CD14-positive monocyte (primary cell): ENCODE results near the gene BSN. TPM values are rescaled to one million over a fixed set of nuclear protein-coding genes. Genes with fewer than 3 reads are reported as not detected.
"Not testable (repeated sequence)": the region's sequence is repeated elsewhere in the genome, so short reads cannot be mapped to it uniquely, and the experiment has no call there.

Experiments used
- DNase-seq, 3 donors: peaks; one replicate each; pipeline ENCODE4 v3.0.0-alpha.2; 2011 to 2022
- H2AFZ ChIP-seq: 2 replicates; pipeline ENCODE4 v1.6.0; 2012; ENCODE audit warnings: mild to moderate bottlenecking, low read depth, low read length, inconsistent platforms; ENCODE audit not compliant: insufficient read depth, poor library complexity, severe bottlenecking
- H3K27ac ChIP-seq, 2 donors: 1 replicate in 1 of 2; 2 replicates in 1 of 2; pipeline ENCODE4 v1.5.1; 2012 to 2013; ENCODE audit warnings: low read length in 2 of 2, control low read depth in 1 of 2, inconsistent platforms in 1 of 2, low read depth in 1 of 2, mild to moderate bottlenecking in 1 of 2
- H3K27me3 ChIP-seq, 2 donors: one replicate each; pipeline versions ENCODE4 v1.6.0 to v1.6.1; 2011 to 2013; ENCODE audit warnings: low read length in 2 of 2; ENCODE audit not compliant: control insufficient read depth in 2 of 2, insufficient read depth in 2 of 2
- H3K36me3 ChIP-seq, 2 donors: replicated peaks in 1 of 2; 1 replicate in 1 of 2; 2 replicates in 1 of 2; pipeline versions ENCODE4 v1.5.1 to v1.6.1; 2012 to 2013; ENCODE audit warnings: low read length in 2 of 2, control low read depth in 1 of 2, inconsistent platforms in 1 of 2, mild to moderate bottlenecking in 1 of 2; ENCODE audit not compliant: insufficient read depth in 2 of 2, control insufficient read depth in 1 of 2
- H3K4me1 ChIP-seq, 2 donors: 1 replicate in 1 of 2; 2 replicates in 1 of 2; pipeline versions ENCODE4 v1.5.1 to v1.6.1; 2012 to 2013; ENCODE audit warnings: low read length in 2 of 2, control low read depth in 1 of 2, inconsistent platforms in 1 of 2, mild to moderate bottlenecking in 1 of 2, moderate library complexity in 1 of 2; ENCODE audit not compliant: insufficient read depth in 2 of 2, control insufficient read depth in 1 of 2
- H3K4me2 ChIP-seq: replicated peaks from 2 replicates; pipeline ENCODE3; 2012; ENCODE audit warnings: low read length, moderate library complexity, mild to moderate bottlenecking; ENCODE audit not compliant: poor library complexity, severe bottlenecking; ENCODE audit errors: extremely low read depth
- H3K4me3 ChIP-seq, 3 experiments: fragments of 200-600 bp in 1 of 3; sonication (generic) in 1 of 3; replicated peaks in 1 of 3; 1 replicate in 2 of 3; 2 replicates in 1 of 3; pipeline ENCODE4 v1.5.1; 2011 to 2013; ENCODE audit warnings: low read length in 3 of 3, mild to moderate bottlenecking in 3 of 3, control low read depth in 2 of 3, low read depth in 2 of 3, inconsistent platforms in 1 of 3, moderate library complexity in 1 of 3
- H3K79me2 ChIP-seq: 2 replicates; pipeline ENCODE4 v1.6.0; 2012; ENCODE audit warnings: mild to moderate bottlenecking, control low read depth, inconsistent platforms, low read length, moderate library complexity; ENCODE audit not compliant: insufficient read depth
- H3K9ac ChIP-seq: 2 replicates; pipeline ENCODE4 v1.6.0; 2017; ENCODE audit warnings: low read length, mild to moderate bottlenecking; ENCODE audit not compliant: insufficient read depth, poor library complexity, severe bottlenecking
- H3K9me3 ChIP-seq, 2 donors: replicated peaks in 1 of 2; 1 replicate in 1 of 2; 2 replicates in 1 of 2; pipeline versions ENCODE4 v1.5.1 to v1.6.1; 2012 to 2013; ENCODE audit warnings: low read length in 2 of 2, control low read depth in 1 of 2; ENCODE audit not compliant: control insufficient read depth in 1 of 2, insufficient read depth in 1 of 2
- H4K20me1 ChIP-seq: 2 replicates; pipeline ENCODE4 v1.6.0; 2012; ENCODE audit warnings: mild to moderate bottlenecking, low read length, control low read depth, moderate library complexity; ENCODE audit not compliant: insufficient read depth
- H3K27ac Mint-ChIP-seq, 7 donors: one replicate each; pipeline ENCODE4 v1.8.0; 2020; ENCODE audit warnings: mild to moderate bottlenecking in 7 of 7, mixed read lengths in 7 of 7, moderate library complexity in 6 of 7, inconsistent platforms in 2 of 7
- H3K27me3 Mint-ChIP-seq, 3 donors: one replicate each; pipeline ENCODE4 v1.8.0; 2021 to 2022; ENCODE audit warnings: low read depth in 3 of 3, mild to moderate bottlenecking in 3 of 3, mixed read lengths in 3 of 3, moderate library complexity in 3 of 3, inconsistent platforms in 1 of 3
- H3K36me3 Mint-ChIP-seq, 2 donors: one replicate each; pipeline ENCODE4 v1.8.0; 2020; ENCODE audit warnings: mixed read lengths in 2 of 2, inconsistent platforms in 1 of 2, mild to moderate bottlenecking in 1 of 2
- H3K4me1 Mint-ChIP-seq: one replicate; pipeline ENCODE4 v1.8.0; 2020; ENCODE audit warnings: mild to moderate bottlenecking, mixed read lengths
- H3K4me3 Mint-ChIP-seq, 2 donors: one replicate each; pipeline ENCODE4 v1.8.0; 2020; ENCODE audit warnings: mild to moderate bottlenecking in 2 of 2, mixed read lengths in 2 of 2, moderate library complexity in 1 of 2
- H3K9me3 Mint-ChIP-seq, 7 donors: one replicate each; pipeline ENCODE4 v1.8.0; 2020 to 2022; ENCODE audit warnings: mixed read lengths in 7 of 7, mild to moderate bottlenecking in 6 of 7, moderate library complexity in 6 of 7, inconsistent platforms in 2 of 7
- WGBS: methylation state at CpG from one replicate; pipeline ENCODE4 v1.1.5; 2013; ENCODE audit warnings: missing lambda C conversion rate; ENCODE audit not compliant: insufficient coverage; 5-methylcytosine and 5-hydroxymethylcytosine counted together
- intact Hi-C, 2 donors: fragments of 100-400 bp; cut with micrococcal nuclease; formaldehyde crosslinking; loops; one replicate each; pipeline versions ENCODE4 v1.15.0 to v1.15.1; 2023
- polyA plus RNA-seq, 3 donors: library from polyadenylated mRNA; depleted of rRNA in 1 of 3; unstranded in 2 of 3; stranded (reverse) in 1 of 3; fragments of 300-500 nt in 2 of 3; fragments of >200 nt in 1 of 3; fragmentation: Illumina TruSeq in 2 of 3; gene quantifications; 1 replicate in 2 of 3; 2 replicates in 1 of 3; pipeline ENCODE4 v1.2.3, GENCODE V29; 2012 to 2021
- TF ChIP-seq, protein P1 (sequence below): fragments of 200-600 bp; IDR thresholded peaks from one replicate; pipeline ENCODE4 v1.8.0; 2022; ENCODE audit warnings: antibody characterized with exemption, mild to moderate bottlenecking

BSN gene
- polyA plus RNA-seq, 3 donors, result not detected

DNA sequence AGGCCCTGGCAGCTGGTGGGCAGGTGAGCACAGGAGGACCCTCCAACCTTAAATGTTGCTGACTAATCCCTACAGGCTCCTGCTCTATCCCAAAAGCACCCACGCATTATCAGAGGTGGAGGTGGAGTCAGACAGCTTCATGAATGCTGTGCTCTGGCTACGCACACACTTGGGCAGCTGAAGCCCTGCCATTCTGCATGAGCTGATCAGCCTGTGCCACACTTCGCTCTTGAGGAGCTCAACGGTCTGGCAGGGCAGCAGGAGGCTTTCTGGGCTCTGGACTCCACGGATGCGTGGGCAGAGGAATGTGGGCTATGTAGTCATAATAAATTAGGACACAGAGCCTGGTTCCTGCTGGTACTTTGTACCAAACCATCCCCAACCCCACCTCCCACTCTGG is 128.9 kb downstream of the BSN start:
- H3K36me3 Mint-ChIP-seq, result peaks cover 66 to 72% of the 10 kb centered on the region in 2 donors
- intact Hi-C loops, result no loop called here
- Histone ChIP-seq H3K36me3 (peaks cover 57 to 66% of the 10 kb centered on the region in 2 donors), H4K20me1 (no peaks in the 10 kb centered on the region), H3K9ac (no peak overlapping the region), H3K27ac (no peak overlapping the region), H3K27me3 (peaks cover 0 to 27% of the 10 kb centered on the region in 2 donors), H3K4me2 (no peak overlapping the region), H3K4me1 (peaks cover 0 to 5% of the 10 kb centered on the region in 2 donors), H3K9me3 (no peaks in the 10 kb centered on the region), H3K79me2 (no peaks in the 10 kb centered on the region), H2AFZ (no peak overlapping the region), H3K4me3 (no peak overlapping the region)
- no peak for DNase-seq
- H3K27me3 Mint-ChIP-seq, result peaks cover 23 to 32% (median 32%) of the 10 kb centered on the region in 3 donors
- peaks cover 13% of the 10 kb centered on the region for H3K4me1 Mint-ChIP-seq
- no peak overlapping the region for H3K27ac Mint-ChIP-seq
- TF ChIP-seq, protein P1, sequence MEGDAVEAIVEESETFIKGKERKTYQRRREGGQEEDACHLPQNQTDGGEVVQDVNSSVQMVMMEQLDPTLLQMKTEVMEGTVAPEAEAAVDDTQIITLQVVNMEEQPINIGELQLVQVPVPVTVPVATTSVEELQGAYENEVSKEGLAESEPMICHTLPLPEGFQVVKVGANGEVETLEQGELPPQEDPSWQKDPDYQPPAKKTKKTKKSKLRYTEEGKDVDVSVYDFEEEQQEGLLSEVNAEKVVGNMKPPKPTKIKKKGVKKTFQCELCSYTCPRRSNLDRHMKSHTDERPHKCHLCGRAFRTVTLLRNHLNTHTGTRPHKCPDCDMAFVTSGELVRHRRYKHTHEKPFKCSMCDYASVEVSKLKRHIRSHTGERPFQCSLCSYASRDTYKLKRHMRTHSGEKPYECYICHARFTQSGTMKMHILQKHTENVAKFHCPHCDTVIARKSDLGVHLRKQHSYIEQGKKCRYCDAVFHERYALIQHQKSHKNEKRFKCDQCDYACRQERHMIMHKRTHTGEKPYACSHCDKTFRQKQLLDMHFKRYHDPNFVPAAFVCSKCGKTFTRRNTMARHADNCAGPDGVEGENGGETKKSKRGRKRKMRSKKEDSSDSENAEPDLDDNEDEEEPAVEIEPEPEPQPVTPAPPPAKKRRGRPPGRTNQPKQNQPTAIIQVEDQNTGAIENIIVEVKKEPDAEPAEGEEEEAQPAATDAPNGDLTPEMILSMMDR, result no peak
- H3K4me3 Mint-ChIP-seq, result no peak overlapping the region
- 100% methylated on average over 2 of the region's 6 CpGs for WGBS
- peaks cover 0 to 6% (median 0%) of the 10 kb centered on the region in 7 donors for H3K9me3 Mint-ChIP-seq

GRCh38 chr3:49684453-49684852 is 130.2 kb downstream of the BSN start:
- not testable (repeated sequence) for H3K27ac ChIP-seq

DNA sequence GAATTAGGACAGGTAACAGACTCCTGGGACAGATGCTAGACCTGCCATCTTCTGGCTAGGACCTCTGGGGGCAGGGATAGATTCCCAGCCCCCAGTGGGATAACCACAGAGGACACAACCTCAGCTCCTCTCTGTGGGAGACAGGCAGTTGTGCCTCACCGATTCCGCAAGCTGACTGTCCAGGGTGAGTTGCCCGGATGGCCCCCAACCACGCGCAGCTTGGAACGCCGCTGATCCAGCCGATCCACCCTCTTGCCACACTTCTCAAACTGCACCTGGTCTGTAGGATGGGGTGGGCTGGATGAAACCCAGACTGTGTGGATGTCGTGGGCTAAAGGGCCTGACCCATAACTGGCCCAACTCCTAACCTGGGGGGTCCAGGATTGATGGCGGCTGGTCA is 130.8 kb downstream of the BSN start:
- H4K20me1 ChIP-seq, H3K27ac Mint-ChIP-seq, H3K4me3 ChIP-seq, H3K9me3 ChIP-seq, intact Hi-C loops, H3K27ac ChIP-seq, H3K79me2 ChIP-seq, H2AFZ ChIP-seq, H3K4me2 ChIP-seq, DNase-seq, H3K9me3 Mint-ChIP-seq, H3K9ac ChIP-seq: not testable (repeated sequence)
- H3K27me3 Mint-ChIP-seq, result peaks cover 23 to 34% (median 32%) of the 10 kb centered on the region in 3 donors
- Histone ChIP-seq H3K36me3 (peaks cover 38 to 47% of the 10 kb centered on the region in 2 donors), H3K4me1 (peaks cover 15 to 16% of the 10 kb centered on the region in 2 donors), H3K27me3 (peaks cover 0 to 27% of the 10 kb centered on the region in 2 donors)
- H3K4me1 Mint-ChIP-seq, result peaks cover 26% of the 10 kb centered on the region
- H3K36me3 Mint-ChIP-seq, result peaks cover 50 to 52% of the 10 kb centered on the region in 2 donors
- peak overlapping the region in 1 of 2 donors; percentile 65 for H3K4me3 Mint-ChIP-seq
- no CpG with 5 or more reads among the region's 10 CpGs for WGBS

More at GRCh38 chr3:49684453-49684852, 130.2 kb downstream of the BSN start:
- H3K4me2 ChIP-seq, H3K9me3 ChIP-seq, H4K20me1 ChIP-seq, DNase-seq, intact Hi-C loops, H3K9ac ChIP-seq, H2AFZ ChIP-seq, H3K79me2 ChIP-seq, H3K4me3 ChIP-seq, H3K27ac Mint-ChIP-seq, H3K9me3 Mint-ChIP-seq, H3K4me3 Mint-ChIP-seq: not testable (repeated sequence)
- H3K27me3 ChIP-seq, result peaks cover 0 to 27% of the 10 kb centered on the region in 2 donors
- Mint-ChIP-seq H3K36me3 (peaks cover 55 to 59% of the 10 kb centered on the region in 2 donors), H3K27me3 (peaks cover 23 to 34% (median 32%) of the 10 kb centered on the region in 3 donors), H3K4me1 (peaks cover 22% of the 10 kb centered on the region)
- WGBS, result 100% methylated on average over 1 of the region's 2 CpGs
- peaks cover 45 to 53% of the 10 kb centered on the region in 2 donors for H3K36me3 ChIP-seq
- peaks cover 9 to 12% of the 10 kb centered on the region in 2 donors for H3K4me1 ChIP-seq

DNA sequence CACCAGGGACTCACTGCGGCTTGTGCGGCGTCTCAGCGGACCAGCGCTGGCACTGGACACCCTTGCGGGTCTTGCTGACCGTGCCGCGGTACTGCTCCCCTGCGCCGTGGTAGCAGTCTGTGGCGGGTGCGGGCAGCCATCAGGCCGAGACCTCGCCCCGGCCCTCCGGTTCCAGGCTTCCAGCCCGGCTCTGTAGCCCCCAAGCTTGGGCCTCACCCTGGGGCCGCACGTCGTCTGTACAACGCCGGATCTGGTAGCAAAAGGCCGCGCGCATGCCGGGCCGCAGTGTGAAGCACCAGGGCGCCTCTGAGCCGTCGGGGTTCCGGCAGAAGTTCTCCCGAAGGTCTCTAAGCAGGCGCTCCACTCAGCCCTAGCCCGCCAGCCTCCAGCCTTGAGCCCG is 131.6 kb downstream of the BSN start:
- intact Hi-C loops, H3K9me3 Mint-ChIP-seq, H3K9me3 ChIP-seq, H2AFZ ChIP-seq, H3K27ac Mint-ChIP-seq, H4K20me1 ChIP-seq, H3K9ac ChIP-seq, H3K4me2 ChIP-seq, H3K27ac ChIP-seq, H3K4me3 ChIP-seq, DNase-seq: not testable (repeated sequence)
- Mint-ChIP-seq H3K36me3 (peaks cover 42 to 45% of the 10 kb centered on the region in 2 donors), H3K4me1 (peaks cover 33% of the 10 kb centered on the region), H3K4me3 (peak overlapping the region in 1 of 2 donors; percentile 35), H3K27me3 (peaks cover 23 to 34% (median 32%) of the 10 kb centered on the region in 3 donors)
- peaks cover 15% of the 10 kb centered on the region for H3K79me2 ChIP-seq
- H3K4me1 ChIP-seq, result peaks cover 22 to 24% of the 10 kb centered on the region in 2 donors
- peaks cover 31 to 39% of the 10 kb centered on the region in 2 donors for H3K36me3 ChIP-seq
- peaks cover 0 to 27% of the 10 kb centered on the region in 2 donors for H3K27me3 ChIP-seq
- WGBS, result 26% methylated on average over 29 of the region's 36 CpGs
